ENCODE measurements around the gene FMN2.
A peak's percentile ranks its signal among the peaks of the same experiment; 100 is the strongest.

Gene FMN2

GRCh38 chr1:240188139-240188538, 96.5 kb downstream of the FMN2 start:
- TF ChIP-seq CSDC2 (CRISPR knock-in tag; IDR thresholded peaks at IDR 0.05) (no peak), ZNF8 (CRISPR knock-in tag; IDR thresholded peaks at IDR 0.05) (no peak), TSHZ2 (CRISPR knock-in tag; IDR thresholded peaks at IDR 0.05) (no peak), ISL1 (CRISPR knock-in tag; IDR thresholded peaks at IDR 0.05) (no peak), ZNF70 (CRISPR knock-in tag; IDR thresholded peaks at IDR 0.05) (no peak), POU6F1 (CRISPR knock-in tag; IDR thresholded peaks at IDR 0.05; ENCODE audit: borderline replicate concordance, low read depth) (no peak), PATZ1 (CRISPR knock-in tag; IDR thresholded peaks at IDR 0.05; ENCODE audit: borderline replicate concordance) (no peak), TCF4 (CRISPR knock-in tag; IDR thresholded peaks at IDR 0.05; ENCODE audit: borderline replicate concordance) (no peak), GLIS3 (CRISPR knock-in tag; IDR thresholded peaks at IDR 0.05) (no peak), ZC3H10 (CRISPR knock-in tag; IDR thresholded peaks at IDR 0.05) (no peak), ZFP3 (CRISPR knock-in tag; IDR thresholded peaks at IDR 0.05) (no peak), BACH2 (CRISPR knock-in tag; IDR thresholded peaks at IDR 0.05; ENCODE audit: borderline replicate concordance) (no peak), OSR1 (CRISPR knock-in tag; IDR thresholded peaks at IDR 0.05) (no peak), TOX (CRISPR knock-in tag; IDR thresholded peaks at IDR 0.05; ENCODE audit: borderline replicate concordance) (no peak), SNAI2 (CRISPR knock-in tag; IDR thresholded peaks at IDR 0.05) (no peak), RARB (CRISPR knock-in tag; IDR thresholded peaks at IDR 0.05) (no peak)
- no peak; the same call in 2 of the 3 replicates for ATAC-seq

- no peak for TF ChIP-seq CSRNP3 (CRISPR knock-in tag; IDR thresholded peaks at IDR 0.05)
- ATAC-seq = no peak
These were observed 97.8 kb downstream of the FMN2 start for GRCh38 chr1:240189386-240189989.

GRCh38 chr1:240190881-240191401, 99.3 kb downstream of the FMN2 start:
- peak; percentile 84 for ATAC-seq
- TF ChIP-seq ZFP30 (CRISPR knock-in tag; IDR thresholded peaks at IDR 0.05) = no peak
- no peak for TF ChIP-seq ZFP3 (CRISPR knock-in tag; IDR thresholded peaks at IDR 0.05)
- no peak for TF ChIP-seq TSHZ2 (CRISPR knock-in tag; IDR thresholded peaks at IDR 0.05)
- TF ChIP-seq ZNF8 (CRISPR knock-in tag; IDR thresholded peaks at IDR 0.05) = no peak
- TF ChIP-seq POU6F1 (CRISPR knock-in tag; IDR thresholded peaks at IDR 0.05; ENCODE audit: borderline replicate concordance, low read depth) = peak; percentile 95; the same call in 1 of the 2 replicates
- TF ChIP-seq TCF4 (CRISPR knock-in tag; IDR thresholded peaks at IDR 0.05; ENCODE audit: borderline replicate concordance) = no peak
- TF ChIP-seq CREB5 (CRISPR knock-in tag; IDR thresholded peaks at IDR 0.05; ENCODE audit: low read depth) = no peak
- TF ChIP-seq ESRRG (CRISPR knock-in tag; IDR thresholded peaks at IDR 0.05) = no peak
- TF ChIP-seq GLIS3 (CRISPR knock-in tag; IDR thresholded peaks at IDR 0.05) = no peak
- no peak for TF ChIP-seq RARB (CRISPR knock-in tag; IDR thresholded peaks at IDR 0.05)
- TF ChIP-seq OSR1 (CRISPR knock-in tag; IDR thresholded peaks at IDR 0.05) = no peak
- TF ChIP-seq ISL1 (CRISPR knock-in tag; IDR thresholded peaks at IDR 0.05) = no peak
- no peak for TF ChIP-seq PPARA (CRISPR knock-in tag; IDR thresholded peaks at IDR 0.05; ENCODE audit: borderline replicate concordance)
- TF ChIP-seq TOX (CRISPR knock-in tag; IDR thresholded peaks at IDR 0.05; ENCODE audit: borderline replicate concordance) = peak; percentile 28; the same call in 1 of the 2 replicates
- no peak for TF ChIP-seq ZNF565 (CRISPR knock-in tag; conservative IDR thresholded peaks at IDR 0.05; ENCODE audit: low read depth)
- TF ChIP-seq SNAI2 (CRISPR knock-in tag; IDR thresholded peaks at IDR 0.05) = no peak
